ENCODE data around the gene DOK5. TPM values are rescaled to one million over a fixed set of nuclear protein-coding genes. Genes with fewer than 3 reads are reported as not detected.

DOK5 gene
- total RNA-seq, 1 experiment from 2014 or later: not detected

- Mint-ChIP-seq H3K4me1 (ENCODE audit: low read depth, unreplicated experiment) (no peaks in the 10 kb centered on the region), H3K27ac (ENCODE audit: unreplicated experiment) (no peak overlapping the region), H3K4me3 (ENCODE audit: unreplicated experiment) (no peak overlapping the region), H3K27me3 (ENCODE audit: insufficient read depth, unreplicated experiment) (peaks cover 5% of the 10 kb centered on the region), H3K9me3 (ENCODE audit: unreplicated experiment) (no peaks in the 10 kb centered on the region), H3K36me3 (ENCODE audit: insufficient read depth, unreplicated experiment) (no peaks in the 10 kb centered on the region)
- intact Hi-C loops (cut with micrococcal nuclease; ENCODE audit: unreplicated experiment): no loop called here
- Histone ChIP-seq H3K4me1 (no peaks in the 10 kb centered on the region), H3K27me3 (replicated peaks; ENCODE audit: control insufficient read depth, insufficient read depth, low read length) (no peaks in the 10 kb centered on the region), H3K36me3 (ENCODE audit: control insufficient read depth, insufficient read depth, low read length) (no peaks in the 10 kb centered on the region), H3K9me3 (no peaks in the 10 kb centered on the region), H3K4me3 (ENCODE audit: low read depth, low read length) (no peak overlapping the region)
- no peak for DNase-seq
- CTCF ChIA-PET: no interaction called here
- no peak for TF ChIP-seq CTCF (IDR thresholded peaks at IDR 0.05; ENCODE audit: insufficient read depth in 1 of 2, low read depth in 1 of 2, low read length in 1 of 2, severe bottlenecking in 1 of 2, unreplicated experiment in 1 of 2)
- POLR2A ChIA-PET: no interaction called here
- no TSS peak for BruUV-seq (replicated peaks)
These were observed 164.5 kb downstream of the DOK5 start for GRCh38 chr20:54639941-54640340.

- no peak overlapping the region for H3K4me3 Mint-ChIP-seq (ENCODE audit: unreplicated experiment)
- ChIA-PET POLR2A (no interaction called here), CTCF (no interaction called here)
- Histone ChIP-seq H3K4me1 (no peaks in the 10 kb centered on the region), H3K27me3 (replicated peaks; ENCODE audit: control insufficient read depth, insufficient read depth, low read length) (no peaks in the 10 kb centered on the region), H3K4me3 (ENCODE audit: low read depth, low read length) (no peak overlapping the region), H3K9me3 (no peaks in the 10 kb centered on the region), H3K36me3 (ENCODE audit: control insufficient read depth, insufficient read depth, low read length) (no peaks in the 10 kb centered on the region)
- no peak overlapping the region for H3K27ac Mint-ChIP-seq (ENCODE audit: unreplicated experiment)
- peaks cover 5% of the 10 kb centered on the region for H3K27me3 Mint-ChIP-seq (ENCODE audit: insufficient read depth, unreplicated experiment)
- no peak for TF ChIP-seq CTCF (IDR thresholded peaks at IDR 0.05; ENCODE audit: insufficient read depth in 1 of 2, low read depth in 1 of 2, low read length in 1 of 2, severe bottlenecking in 1 of 2, unreplicated experiment in 1 of 2)
- no peaks in the 10 kb centered on the region for H3K36me3 Mint-ChIP-seq (ENCODE audit: insufficient read depth, unreplicated experiment)
- intact Hi-C loops (cut with micrococcal nuclease; ENCODE audit: unreplicated experiment): no loop called here
- no peaks in the 10 kb centered on the region for H3K9me3 Mint-ChIP-seq (ENCODE audit: unreplicated experiment)
- BruUV-seq (replicated peaks): no TSS peak
- no peaks in the 10 kb centered on the region for H3K4me1 Mint-ChIP-seq (ENCODE audit: low read depth, unreplicated experiment)
- DNase-seq: no peak
These were observed 165.4 kb downstream of the DOK5 start for GRCh38 chr20:54640800-54641199.

DNA sequence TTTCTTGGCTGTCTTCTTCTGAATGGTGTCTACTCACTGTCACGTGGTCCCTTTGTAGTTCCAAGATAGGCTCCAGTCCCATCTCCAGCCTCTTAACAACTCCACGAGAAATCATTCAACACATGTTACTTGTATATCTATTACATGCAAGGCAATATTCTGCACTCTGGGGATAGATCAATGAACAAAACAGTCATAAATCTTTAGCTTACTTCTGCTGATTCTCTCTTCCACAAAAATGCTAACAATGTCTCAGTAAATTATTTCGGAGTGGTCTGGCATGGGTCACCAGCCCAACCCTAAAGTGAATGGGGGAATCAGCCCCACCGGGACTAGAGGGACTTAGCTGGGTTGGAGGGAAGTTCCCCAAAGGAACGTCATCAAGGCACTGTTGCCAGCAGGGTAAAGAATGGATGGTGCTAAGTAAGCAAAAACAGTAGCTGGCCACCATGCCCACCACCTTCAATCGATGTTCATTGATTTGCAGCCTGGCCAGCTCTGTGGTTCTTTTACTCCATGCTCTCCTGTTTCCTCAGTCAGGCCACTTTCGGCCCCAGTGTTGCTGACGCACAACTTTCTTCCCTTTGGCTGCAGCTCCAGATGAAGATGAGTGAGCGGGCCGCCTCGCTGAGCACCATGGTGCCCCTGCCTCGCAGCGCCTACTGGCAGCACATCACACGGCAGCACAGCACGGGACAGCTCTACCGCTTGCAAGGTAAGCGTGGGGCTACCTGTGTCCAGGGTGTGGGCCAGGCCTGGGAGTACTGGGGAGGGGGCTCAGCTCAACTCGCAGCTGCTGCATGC is 167.7 kb downstream of the DOK5 start:
- no peaks in the 10 kb centered on the region for H3K36me3 ChIP-seq (ENCODE audit: control insufficient read depth, insufficient read depth, low read length)
- no peaks in the 10 kb centered on the region for H3K9me3 ChIP-seq
- no peaks in the 10 kb centered on the region for H3K9me3 Mint-ChIP-seq (ENCODE audit: unreplicated experiment)
- ChIA-PET POLR2A (no interaction called here), CTCF (no interaction called here)
- H3K4me1 ChIP-seq: no peaks in the 10 kb centered on the region
- intact Hi-C loops (cut with micrococcal nuclease; ENCODE audit: unreplicated experiment): no loop called here
- H3K27me3 ChIP-seq (replicated peaks; ENCODE audit: control insufficient read depth, insufficient read depth, low read length): no peaks in the 10 kb centered on the region
- no peak overlapping the region for H3K4me3 Mint-ChIP-seq (ENCODE audit: unreplicated experiment)
- no TSS peak for BruUV-seq (replicated peaks)
- H3K27me3 Mint-ChIP-seq (ENCODE audit: insufficient read depth, unreplicated experiment): peaks cover 5% of the 10 kb centered on the region
- no peaks in the 10 kb centered on the region for H3K36me3 Mint-ChIP-seq (ENCODE audit: insufficient read depth, unreplicated experiment)
- no peak for DNase-seq
- no peak overlapping the region for H3K27ac Mint-ChIP-seq (ENCODE audit: unreplicated experiment)
- H3K4me3 ChIP-seq (ENCODE audit: low read depth, low read length): no peak overlapping the region
- no peak for TF ChIP-seq CTCF (IDR thresholded peaks at IDR 0.05; ENCODE audit: insufficient read depth in 1 of 2, low read depth in 1 of 2, low read length in 1 of 2, severe bottlenecking in 1 of 2, unreplicated experiment in 1 of 2)
- H3K4me1 Mint-ChIP-seq (ENCODE audit: low read depth, unreplicated experiment): no peaks in the 10 kb centered on the region
